Heart left ventricle (tissue), 16 donors: ENCODE results near the gene GABRR3. TPM values are rescaled to one million over a fixed set of nuclear protein-coding genes. Genes with fewer than 3 reads are reported as not detected.

Source experiments
- ATAC-seq, 4 donors: fragments of 200-7000 bp; cut with Tn5 transposase; one replicate each; pipeline ENCODE4 v1.9.1; 2020 to 2022; ENCODE audit warnings: moderate library complexity in 4 of 4, mild to moderate bottlenecking in 3 of 4, moderate number of reproducible peaks in 1 of 4
- DNase-seq, 5 donors: peaks; one replicate each; pipeline ENCODE4 v3.0.0-alpha.2; 2020
- H3K27ac ChIP-seq, 12 donors: fragments of 200-600 bp; sonication (generic) in 4 of 12; one replicate each; pipeline versions ENCODE4 v1.5.0 to v1.8.0; 2016 to 2022; ENCODE audit warnings: mild to moderate bottlenecking in 2 of 12
- H3K27me3 ChIP-seq, 9 donors: fragments of 200-600 bp; sonication (generic) in 2 of 9; one replicate each; pipeline versions ENCODE4 v1.5.1 to v1.8.0; 2016 to 2022; ENCODE audit warnings: mild to moderate bottlenecking in 3 of 9
- H3K36me3 ChIP-seq, 9 donors: fragments of 200-600 bp; sonication (generic) in 2 of 9; one replicate each; pipeline versions ENCODE4 v1.5.0 to v1.8.0; 2018 to 2022; ENCODE audit warnings: mild to moderate bottlenecking in 2 of 9
- H3K4me1 ChIP-seq, 12 donors: fragments of 200-600 bp; sonication (generic) in 4 of 12; one replicate each; pipeline versions ENCODE4 v1.5.0 to v1.8.0; 2016 to 2022; ENCODE audit warnings: mild to moderate bottlenecking in 3 of 12
- H3K4me3 ChIP-seq, 12 donors: fragments of 200-600 bp; sonication (generic) in 4 of 12; one replicate each; pipeline versions ENCODE4 v1.5.0 to v1.8.0; 2017 to 2022; ENCODE audit warnings: mild to moderate bottlenecking in 9 of 12, moderate library complexity in 4 of 12
- H3K9me3 ChIP-seq, 12 donors: fragments of 200-600 bp; sonication (generic) in 4 of 12; one replicate each; pipeline versions ENCODE4 v1.5.0 to v1.8.0; 2016 to 2022; ENCODE audit warnings: mild to moderate bottlenecking in 1 of 12
- CTCF ChIP-seq, 12 donors: fragments of 200-600 bp; sonication (generic) in 4 of 12; IDR thresholded peaks; one replicate each; pipeline versions ENCODE4 v1.5.0 to v1.8.0; 2018 to 2022; ENCODE audit warnings: antibody characterized with exemption in 12 of 12, mild to moderate bottlenecking in 5 of 12
- POLR2A ChIP-seq, 2 donors: fragments of 450-650 bp; IDR thresholded peaks; one replicate each; pipeline ENCODE4 v1.6.1; 2017; ENCODE audit warnings: antibody characterized with exemption in 2 of 2, mild to moderate bottlenecking in 2 of 2, moderate library complexity in 2 of 2
- WGBS, 4 donors: extraction: QIAGEN DNeasy Blood & Tissue Kit in 2 of 4; methylation state at CpG; one replicate each; pipeline versions ENCODE4 v1.1.5 to v1.1.7; 2013 to 2018; 5-methylcytosine and 5-hydroxymethylcytosine counted together
- intact Hi-C, 10 donors: fragments of 100-400 bp; cut with DNase I; formaldehyde crosslinking; loops; one replicate each; pipeline versions ENCODE4 v1.11.1 to v1.14.2; 2022
- long read RNA-seq, 3 donors: library from polyadenylated mRNA; unstranded; transcript quantifications; one replicate each; pipeline ENCODE4 v2.0.0, GENCODE V29; 2020 to 2021
- polyA plus RNA-seq, 2 donors: library from polyadenylated mRNA; stranded (reverse); fragments of 200-250 nt; gene quantifications; one replicate each; pipeline ENCODE4 v1.2.3, GENCODE V29; 2013
- total RNA-seq, 9 donors: library from RNA; depleted of rRNA in 2 of 9; stranded (reverse); fragments of >200 nt in 2 of 9; fragmentation: NEBNext Ultra II Directional in 3 of 9; extraction: Animal tissue kit (Norgen Biotek cat#: 25700) in 3 of 9; gene quantifications; one replicate each; pipeline versions ENCODE4 v1.1.0 to v1.2.4, GENCODE V29; 2016 to 2023
- donor health status: ischemic (EF 13 %, LVEDD 7.1; RV severe dilation, severe dysfunction).
- donor health status: healthy with polysubstance abuse.
- donor health status: DM: no; HTN: yes; CAD: no.
- donor health status: DM: no; HTN: no; CAD: no.
- donor health status: ischemic (EF 25% LVEDD 6.9; RV normal size, moderate dysfunction).
- donor health status: ischemic (EF 25% LVEDD 5.7; RV mildly dilated, moderate dysfunction).
- donor health status: healthy.
- donor health status: DM: yes; HTN: yes; CAD: no.
- donor health status: ischemic (EF 35%, LVEDD 5.7; RV mildly dilated, moderate dysfunction).
- donor health status: nonischemic (EF 11% LVEDD 7.7; RV severe dilation, severe dysfunction).
- donor health status: DM: yes; HTN: yes; CAD: no.
- donor health status: PGD.
- donor health status: ischemic (EF 29% LVEDD 5.4; RV normal size, mild dysfunction).
- donor health status: nonischemic (EF 23%, LVEDD 6.1; RV moderate dilation, normal function).

GABRR3 gene
- not detected for total RNA-seq
- polyA plus RNA-seq, result not detected
- long read RNA-seq, donor 1, result 0 reads
- long read RNA-seq, donor 2, result 0 reads
- long read RNA-seq, donor 3, result 0 reads

GRCh38 chr3:98035208-98035607, at the start of gene GABRR3:
GABRR3 (minus strand) TSS chr3:98035315; CDS start chr3:98034987, 328 bp downstream.
- Histone ChIP-seq H3K9me3 (no peaks in the 10 kb centered on the region), H3K4me3 (no peak within 1 kb of the TSS), H3K27me3 (peaks cover 0 to 35% (median 0%) of the 10 kb centered on the region in 9 donors), H3K4me1 (peaks cover 0 to 6% (median 0%) of the 10 kb centered on the region in 12 donors), H3K27ac (no peak within 1 kb of the TSS), H3K36me3 (no peaks in the 10 kb centered on the region)
- TF ChIP-seq POLR2A (IDR thresholded peaks at IDR 0.05) (no peak), CTCF (IDR thresholded peaks at IDR 0.05) (no peak)
- ATAC-seq (no peak), DNase-seq (no peak)
- intact Hi-C loops, result loop anchor here in 1 of 10 donors (10.0 kb wide), 2 partner anchors 540 to 780 kb away; no protein-coding TSS in a partner anchor
- WGBS, 4 donors, result 74 to 85% (median 80%) methylated on average over 3 of the region's 3 CpGs

- no peaks in the 10 kb centered on the region for H3K4me1 ChIP-seq
- H3K27ac ChIP-seq, result no peak overlapping the region
- H3K27me3 ChIP-seq, result no peaks in the 10 kb centered on the region
- no peak overlapping the region for H3K4me3 ChIP-seq
- H3K9me3 ChIP-seq, result no peaks in the 10 kb centered on the region
- DNase-seq, result no peak
- 20 to 34% (median 30%) methylated on average over 1 of the region's 1 CpG for WGBS, 4 donors
- TF ChIP-seq CTCF (IDR thresholded peaks at IDR 0.05), result no peak
- no peak for TF ChIP-seq POLR2A (IDR thresholded peaks at IDR 0.05)
- no peaks in the 10 kb centered on the region for H3K36me3 ChIP-seq
- no peak for ATAC-seq
- intact Hi-C loops, result no loop called here
Observed at GRCh38 chr3:98073486-98073885, 38.4 kb upstream of the GABRR3 start.

GRCh38 chr3:98070840-98071239, 35.7 kb upstream of the GABRR3 start:
- H3K36me3 ChIP-seq, result no peaks in the 10 kb centered on the region
- H3K9me3 ChIP-seq, result no peaks in the 10 kb centered on the region
- DNase-seq (no peak), ATAC-seq (no peak)
- TF ChIP-seq POLR2A (IDR thresholded peaks at IDR 0.05) (no peak), CTCF (IDR thresholded peaks at IDR 0.05) (no peak)
- intact Hi-C loops, result no loop called here
- H3K4me3 ChIP-seq, result no peak overlapping the region
- no peaks in the 10 kb centered on the region for H3K4me1 ChIP-seq
- WGBS, 4 donors, result 13 to 22% (median 20%) methylated on average over 2 of the region's 2 CpGs
- no peaks in the 10 kb centered on the region for H3K27me3 ChIP-seq
- H3K27ac ChIP-seq, result no peak overlapping the region

GRCh38 chr3:98068824-98069223, 33.7 kb upstream of the GABRR3 start:
- H3K36me3 ChIP-seq, result no peaks in the 10 kb centered on the region
- no peak overlapping the region for H3K27ac ChIP-seq
- intact Hi-C loops, result no loop called here
- no peak for DNase-seq
- TF ChIP-seq POLR2A (IDR thresholded peaks at IDR 0.05) (no peak), CTCF (IDR thresholded peaks at IDR 0.05) (peak in 1 of 12 donors; percentile 16)
- no peaks in the 10 kb centered on the region for H3K27me3 ChIP-seq
- no peaks in the 10 kb centered on the region for H3K9me3 ChIP-seq
- ATAC-seq, result no peak
- 23 to 52% (median 50%) methylated on average over 2 of the region's 2 CpGs for WGBS, 4 donors
- H3K4me3 ChIP-seq, result no peak overlapping the region
- no peaks in the 10 kb centered on the region for H3K4me1 ChIP-seq
